ENCODE data around the gene NPM3. TPM values are rescaled to one million over a fixed set of nuclear protein-coding genes. Genes with fewer than 3 reads are reported as not detected.

NPM3 gene
- total RNA-seq, 6 experiments from 2014 or later = 4.7 to 31.8 (median 8.6) TPM

GRCh38 chr10:101762736-101763135, 20.5 kb downstream of the NPM3 start:
- no peak overlapping the region for H3K27ac ChIP-seq
- no peaks in the 10 kb centered on the region for H3K27me3 ChIP-seq
- DNase-seq (no peak), ATAC-seq (no peak)
- H3K9me3 ChIP-seq = no peaks in the 10 kb centered on the region
- WGBS (ENCODE audit: insufficient coverage, low coverage, low lambda C conversion rate, missing lambda C conversion rate) = no CpG with 5 or more reads among the region's 5 CpGs
- no peaks in the 10 kb centered on the region for H3K4me1 ChIP-seq
- TF ChIP-seq POLR2A (IDR thresholded peaks at IDR 0.05) (no peak), CTCF (IDR thresholded peaks at IDR 0.05) (no peak)
- intact Hi-C loops (cut with DNase I) = no loop called here
- H3K4me3 ChIP-seq = no peak overlapping the region
- no peaks in the 10 kb centered on the region for H3K36me3 ChIP-seq

GRCh38 chr10:101761226-101761625, 22.0 kb downstream of the NPM3 start:
- Histone ChIP-seq H3K27me3 (no peaks in the 10 kb centered on the region), H3K36me3 (no peaks in the 10 kb centered on the region), H3K4me3 (no peak overlapping the region), H3K27ac (no peak overlapping the region), H3K9me3 (no peaks in the 10 kb centered on the region), H3K4me1 (no peaks in the 10 kb centered on the region)
- 83% methylated on average over 4 of the region's 9 CpGs for WGBS (ENCODE audit: insufficient coverage, low coverage, low lambda C conversion rate, missing lambda C conversion rate)
- intact Hi-C loops (cut with DNase I) = no loop called here
- ATAC-seq (no peak), DNase-seq (no peak)
- TF ChIP-seq CTCF (IDR thresholded peaks at IDR 0.05) (no peak), POLR2A (IDR thresholded peaks at IDR 0.05) (no peak)

- H3K36me3 ChIP-seq = no peaks in the 10 kb centered on the region
- whole genome bisulfite sequencing (ENCODE audit: insufficient coverage, low coverage, low lambda C conversion rate, missing lambda C conversion rate) = 79% methylated on average over 3 of the region's 3 CpGs
- H3K27ac ChIP-seq = no peak overlapping the region
- H3K9me3 ChIP-seq = no peaks in the 10 kb centered on the region
- no peaks in the 10 kb centered on the region for H3K4me1 ChIP-seq
- TF ChIP-seq CTCF (IDR thresholded peaks at IDR 0.05) (no peak), POLR2A (IDR thresholded peaks at IDR 0.05) (no peak)
- no peak for ATAC-seq
- no peaks in the 10 kb centered on the region for H3K27me3 ChIP-seq
- intact Hi-C loops (cut with DNase I) = no loop called here
- no peak for DNase-seq
- no peak overlapping the region for H3K4me3 ChIP-seq
Observed at GRCh38 chr10:101760510-101760909, 22.7 kb downstream of the NPM3 start.

- Histone ChIP-seq H3K9me3 (no peaks in the 10 kb centered on the region), H3K27me3 (no peaks in the 10 kb centered on the region), H3K36me3 (no peaks in the 10 kb centered on the region), H3K27ac (no peak overlapping the region), H3K4me3 (no peak overlapping the region), H3K4me1 (no peaks in the 10 kb centered on the region)
- ATAC-seq = no peak
- 33% methylated on average over 1 of the region's 12 CpGs for WGBS (ENCODE audit: insufficient coverage, low coverage, low lambda C conversion rate, missing lambda C conversion rate)
- no peak for DNase-seq
- TF ChIP-seq CTCF (IDR thresholded peaks at IDR 0.05) = no peak
- no peak for TF ChIP-seq POLR2A (IDR thresholded peaks at IDR 0.05)
- intact Hi-C loops (cut with DNase I) = no loop called here
Observed at GRCh38 chr10:101759309-101760247, 23.7 kb downstream of the NPM3 start.
